ENCODE measurements around the gene PRR3. TPM values are rescaled to one million over a fixed set of nuclear protein-coding genes. Genes with fewer than 3 reads are reported as not detected.

The PRR3 gene
- total and polyA plus RNA-seq, 2 of the 13 experiments (the other 11 are each of a cell fraction or from before 2014, with no cell fraction given): 14.6 to 21.2 TPM

- TF ChIP-seq USF2 (IDR thresholded peaks at IDR 0.05; ENCODE audit: low read depth, low read length): no peak
- peak; percentile 10; the same call in 1 of the 2 replicates for TF ChIP-seq USF2 (CRISPR knock-in tag; IDR thresholded peaks at IDR 0.05; ENCODE audit: borderline replicate concordance)
- TF ChIP-seq CHD4 (IDR thresholded peaks at IDR 0.05; ENCODE audit: borderline replicate concordance, low read length): peak; percentile 52; the same call in 1 of the 2 replicates
- no peak for TF ChIP-seq TOPORS (CRISPR knock-in tag; IDR thresholded peaks at IDR 0.05)
- TF ChIP-seq ZNF20 (CRISPR knock-in tag; IDR thresholded peaks at IDR 0.05): no peak
- TF ChIP-seq NCOR1 (IDR thresholded peaks at IDR 0.05; ENCODE audit: borderline replicate concordance, low read length): 0 out of 2 replicates have a peak, but pooled peaks have one; percentile 9
- peak; percentile 8; the same call in 1 of the 2 replicates for TF ChIP-seq ZNF251 (CRISPR knock-in tag; IDR thresholded peaks at IDR 0.05)
- TF ChIP-seq ZNF431 (CRISPR knock-in tag; IDR thresholded peaks at IDR 0.05; ENCODE audit: borderline replicate concordance, low read depth): peak; percentile 5; the same call in 1 of the 2 replicates
- TF ChIP-seq ZNF354B (CRISPR knock-in tag; IDR thresholded peaks at IDR 0.05): 0 out of 2 replicates have a peak, but pooled peaks have one; percentile 83
Measured at GRCh38 chr6:30570740-30571074, 13.6 kb downstream of the PRR3 start (continued).

GRCh38 chr6:30571075-30571761, 14.1 kb downstream of the PRR3 start, which contains the start of gene ABCF1:
Gene ABCF1 (plus strand): TSS chr6:30571442. CDS start chr6:30571488, 46 bp downstream.
- H4K20me1 ChIP-seq (ENCODE audit: insufficient read depth, low read length): peaks cover 23% of the 10 kb centered on the region
- in situ Hi-C loops (cut with HindIII; ENCODE audit: extremely low pct_ligation_motif_present, low pct_unique_long_range_greater_than_20kb): no loop called here
- H3K79me2 ChIP-seq (ENCODE audit: insufficient read depth, low read length): peaks cover 48% of the 10 kb centered on the region
- peak within 1 kb of the TSS; percentile 99 for H3K4me2 ChIP-seq (ENCODE audit: low read depth, low read length)
- FAIRE-seq (peak; percentile 85), ATAC-seq (peak; percentile 92), DNase-seq (ENCODE audit: low spot score) (peak; percentile 94)
- POLR2A ChIA-PET: interaction anchor here (0.6 to 2.6 kb wide), 27 partner anchors 9 to 833 kb away, joined by 3 to 74 read pairs (median 4); partner anchors contain the start of genes DHX16, GNL1, GTF2H4 and MRPS18B
- peak within 1 kb of the TSS; percentile 67 to 88 (median 71) for H3K4me3 ChIP-seq (replicated peaks in 1 of 3; ENCODE audit: insufficient read depth in 1 of 3, low read depth in 2 of 3, low read length in 3 of 3)
- WGBS (ENCODE audit: low lambda C conversion rate): under 1% methylated on average over 57 of the region's 59 CpGs
- no peaks in the 10 kb centered on the region for H3K9me3 ChIP-seq (ENCODE audit: low read length)
- H3K27ac ChIP-seq (ENCODE audit: extremely low read length, insufficient read depth, low read length): peak within 1 kb of the TSS; percentile 80
- H3K36me3 ChIP-seq (replicated peaks in 1 of 2; ENCODE audit: control insufficient read depth in 1 of 2, insufficient read depth in 2 of 2, low read length in 2 of 2): peaks cover 0 to 3% of the 10 kb centered on the region in 2 experiments; a peak in 1 of 5 replicates
- BruUV-seq (replicated peaks): no TSS peak
- peaks cover 51% of the 10 kb centered on the region for H3K4me1 ChIP-seq (ENCODE audit: insufficient read depth, low read length)
- peak within 1 kb of the TSS; percentile 88 for H3K9ac ChIP-seq (ENCODE audit: insufficient read depth, low read depth, low read length)
- CTCF ChIA-PET (ENCODE audit: low intra/inter-chr PET ratio, low total read pairs): no interaction called here
- no peaks in the 10 kb centered on the region; a peak in 1 of 5 replicates for H3K27me3 ChIP-seq (ENCODE audit: control insufficient read depth in 1 of 2, insufficient read depth in 2 of 2, low read length in 2 of 2)
- intact Hi-C loops (cut with micrococcal nuclease; ENCODE audit: unreplicated experiment): no loop called here
- H2AFZ ChIP-seq (ENCODE audit: low read length): peak within 1 kb of the TSS; percentile 60
- peak; percentile 89 for TF ChIP-seq FOXJ3 (CRISPR knock-in tag; IDR thresholded peaks at IDR 0.05; ENCODE audit: borderline replicate concordance)
- no peak for TF ChIP-seq NFE2L1 (CRISPR knock-in tag; IDR thresholded peaks at IDR 0.05; ENCODE audit: borderline replicate concordance)
- TF ChIP-seq CEBPZ (IDR thresholded peaks at IDR 0.05; ENCODE audit: low read length): no peak
- no peak; the same call in none of the 2 replicates for TF ChIP-seq ZKSCAN5 (CRISPR knock-in tag; IDR thresholded peaks at IDR 0.05)
- peak; percentile 100 for TF ChIP-seq GABPA (IDR thresholded peaks at IDR 0.05; ENCODE audit: low read depth, low read length)
- TF ChIP-seq GABPA (CRISPR knock-in tag; IDR thresholded peaks at IDR 0.05; ENCODE audit: low read depth): peak; percentile 97
- TF ChIP-seq ATF4 (CRISPR knock-in tag; IDR thresholded peaks at IDR 0.05): peak in 1 of 2 experiments; percentile 77; a peak in 2 of 4 replicates
- TF ChIP-seq ZNF20 (CRISPR knock-in tag; IDR thresholded peaks at IDR 0.05): no peak
